ENCODE measurements around the gene CILP.

DNA sequence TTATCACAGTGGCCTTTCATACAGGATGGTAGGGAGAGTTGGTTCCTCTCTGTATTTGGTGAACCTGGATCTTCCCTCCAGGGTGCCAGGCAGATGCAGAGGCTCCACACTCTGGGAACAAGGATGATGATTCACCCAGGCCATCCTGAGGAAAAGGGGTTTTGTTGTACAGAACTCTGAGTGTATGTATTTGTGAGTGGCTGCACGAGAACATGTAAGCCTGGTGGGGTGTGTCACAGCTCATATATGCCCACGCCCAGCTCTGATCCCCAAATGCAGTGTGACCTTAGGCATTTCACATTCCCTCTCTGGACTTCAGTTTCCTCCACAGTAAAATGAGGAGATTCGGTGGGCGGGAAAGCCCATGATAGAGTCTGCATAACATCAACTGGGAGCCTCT lies 11.6 kb upstream of the CILP start:
- TF ChIP-seq, protein P1, sequence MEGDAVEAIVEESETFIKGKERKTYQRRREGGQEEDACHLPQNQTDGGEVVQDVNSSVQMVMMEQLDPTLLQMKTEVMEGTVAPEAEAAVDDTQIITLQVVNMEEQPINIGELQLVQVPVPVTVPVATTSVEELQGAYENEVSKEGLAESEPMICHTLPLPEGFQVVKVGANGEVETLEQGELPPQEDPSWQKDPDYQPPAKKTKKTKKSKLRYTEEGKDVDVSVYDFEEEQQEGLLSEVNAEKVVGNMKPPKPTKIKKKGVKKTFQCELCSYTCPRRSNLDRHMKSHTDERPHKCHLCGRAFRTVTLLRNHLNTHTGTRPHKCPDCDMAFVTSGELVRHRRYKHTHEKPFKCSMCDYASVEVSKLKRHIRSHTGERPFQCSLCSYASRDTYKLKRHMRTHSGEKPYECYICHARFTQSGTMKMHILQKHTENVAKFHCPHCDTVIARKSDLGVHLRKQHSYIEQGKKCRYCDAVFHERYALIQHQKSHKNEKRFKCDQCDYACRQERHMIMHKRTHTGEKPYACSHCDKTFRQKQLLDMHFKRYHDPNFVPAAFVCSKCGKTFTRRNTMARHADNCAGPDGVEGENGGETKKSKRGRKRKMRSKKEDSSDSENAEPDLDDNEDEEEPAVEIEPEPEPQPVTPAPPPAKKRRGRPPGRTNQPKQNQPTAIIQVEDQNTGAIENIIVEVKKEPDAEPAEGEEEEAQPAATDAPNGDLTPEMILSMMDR (IDR thresholded peaks at IDR 0.05): no peak
- no peak for TF ChIP-seq POLR2A (IDR thresholded peaks at IDR 0.05)

All from tibial nerve (tissue), 3 donors.